Measurements from ENCODE around the gene CEP72.
"Not testable (repeated sequence)": the region's sequence is repeated elsewhere in the genome, so short reads cannot be mapped to it uniquely, and the experiment has no call there.

Gene CEP72

DNA sequence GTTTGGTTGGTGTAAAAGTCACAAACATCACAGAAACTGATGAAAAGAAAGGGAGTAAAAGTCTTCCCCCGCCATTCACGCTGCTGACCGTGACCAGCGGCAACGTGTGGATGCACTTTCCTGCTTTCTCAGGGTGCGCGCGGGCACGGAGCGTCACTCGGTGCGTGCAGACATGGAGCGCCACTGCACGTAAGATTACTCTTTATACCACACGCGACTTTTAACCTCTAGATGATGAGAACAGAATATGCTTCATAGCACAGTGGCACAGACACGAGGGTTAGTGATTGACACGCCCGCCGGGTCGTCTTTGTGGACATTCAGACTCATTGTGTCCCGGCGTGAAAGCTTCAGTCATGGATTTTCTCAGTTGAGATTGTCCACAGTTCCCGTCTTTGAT is 15.7 kb downstream of the CEP72 start:
- in situ Hi-C loops (cut with HindIII; ENCODE audit: low pct_unique_long_range_greater_than_20kb, low sequenced_read_pairs): no loop called here
- DNase-seq (ENCODE audit: low read depth in 1 of 2, low spot score in 1 of 2): no peak
- TF ChIP-seq JUND (IDR thresholded peaks at IDR 0.05; ENCODE audit: low read depth): no peak

DNA sequence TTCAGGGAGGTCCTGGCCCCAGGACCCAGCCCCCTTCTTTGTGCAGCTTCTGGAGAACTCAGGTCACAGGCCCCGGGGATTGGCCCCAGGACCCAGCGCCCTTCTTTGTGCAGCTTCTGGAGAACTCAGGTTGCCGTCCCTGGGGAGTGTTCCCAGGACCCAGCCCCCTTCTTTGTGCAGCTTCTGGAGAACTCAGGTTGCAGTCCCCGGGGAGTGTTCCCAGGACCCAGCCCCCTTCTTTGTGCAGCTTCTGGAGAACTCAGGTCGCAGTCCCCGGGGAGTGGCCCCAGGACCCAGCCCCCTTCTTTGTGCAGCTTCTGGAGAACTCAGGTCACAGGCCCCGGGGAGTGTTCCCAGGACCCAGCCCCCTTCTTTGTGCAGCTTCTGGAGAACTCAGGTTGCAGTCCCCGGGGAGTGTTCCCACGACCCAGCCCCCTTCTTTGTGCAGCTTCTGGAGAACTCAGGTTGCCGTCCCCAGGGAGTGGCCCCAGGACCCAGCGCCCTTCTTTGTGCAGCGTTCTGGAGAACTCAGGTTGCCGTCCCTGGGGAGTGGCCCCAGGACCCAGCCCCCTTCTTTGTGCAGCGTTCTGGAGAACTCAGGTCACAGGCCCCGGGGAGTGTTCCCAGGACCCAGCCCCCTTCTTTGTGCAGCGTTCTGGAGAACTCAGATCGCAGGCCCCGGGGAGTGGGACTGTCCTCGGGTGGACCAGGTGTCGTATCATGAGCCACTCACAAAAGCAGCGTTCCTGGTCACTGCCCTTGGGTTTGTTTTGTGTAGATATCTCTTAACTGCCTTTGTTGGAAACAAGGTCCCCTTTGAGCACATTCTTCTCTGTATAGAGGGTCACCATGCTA is 16.4 kb downstream of the CEP72 start:
- in situ Hi-C loops (cut with HindIII; ENCODE audit: low pct_unique_long_range_greater_than_20kb, low sequenced_read_pairs); DNase-seq (ENCODE audit: low read depth in 1 of 2, low spot score in 1 of 2): not testable (repeated sequence)

DNA sequence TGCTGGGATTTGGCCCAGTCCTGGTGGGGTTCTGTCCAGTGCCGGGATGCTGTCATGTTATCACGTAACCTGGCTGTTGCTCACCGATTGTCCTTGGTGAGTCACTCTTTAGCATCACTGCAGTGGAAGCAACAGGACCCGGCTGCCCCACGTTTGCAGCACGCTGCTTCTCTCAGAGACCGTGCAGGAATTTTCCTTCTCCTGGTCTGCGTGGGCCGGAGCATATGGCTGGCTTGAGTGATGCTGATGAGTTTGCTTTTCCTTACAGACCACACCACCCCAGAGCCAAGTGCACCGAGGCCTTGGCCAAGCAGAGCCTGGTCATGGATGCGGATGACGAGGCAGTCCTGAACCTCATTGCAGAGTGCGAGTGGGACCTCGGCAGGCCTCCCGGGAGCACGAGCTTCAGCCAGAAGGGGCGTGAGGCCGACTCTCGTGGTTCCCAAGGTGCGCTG is 21.4 kb downstream of the CEP72 start:
- no peak for TF ChIP-seq JUND (IDR thresholded peaks at IDR 0.05; ENCODE audit: low read depth)
- in situ Hi-C loops (cut with HindIII; ENCODE audit: low pct_unique_long_range_greater_than_20kb, low sequenced_read_pairs): no loop called here
- no peak for DNase-seq (ENCODE audit: low read depth in 1 of 2, low spot score in 1 of 2)

DNA sequence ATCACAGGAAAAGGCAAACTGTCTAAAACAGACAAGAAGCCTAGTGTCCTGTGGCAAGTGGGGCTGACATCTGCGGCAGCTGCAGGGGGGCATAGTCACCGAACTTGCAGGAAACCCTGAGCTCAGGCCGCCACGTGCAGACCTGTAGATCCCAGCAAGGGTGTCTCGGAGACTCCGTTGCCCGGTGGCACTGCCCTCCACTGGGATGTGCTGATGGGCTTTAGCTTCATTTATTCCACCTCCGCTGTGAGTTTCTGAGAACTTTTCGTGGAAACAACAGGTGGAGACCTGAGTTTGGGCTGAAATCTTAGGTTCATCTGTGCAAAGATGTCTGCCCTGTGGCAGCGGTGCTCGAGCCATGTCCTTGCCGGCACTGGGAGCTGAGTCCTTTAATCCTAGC is 22.1 kb downstream of the CEP72 start:
- no peak for TF ChIP-seq JUND (IDR thresholded peaks at IDR 0.05; ENCODE audit: low read depth)
- DNase-seq (ENCODE audit: low read depth in 1 of 2, low spot score in 1 of 2): no peak
- in situ Hi-C loops (cut with HindIII; ENCODE audit: low pct_unique_long_range_greater_than_20kb, low sequenced_read_pairs): no loop called here

DNA sequence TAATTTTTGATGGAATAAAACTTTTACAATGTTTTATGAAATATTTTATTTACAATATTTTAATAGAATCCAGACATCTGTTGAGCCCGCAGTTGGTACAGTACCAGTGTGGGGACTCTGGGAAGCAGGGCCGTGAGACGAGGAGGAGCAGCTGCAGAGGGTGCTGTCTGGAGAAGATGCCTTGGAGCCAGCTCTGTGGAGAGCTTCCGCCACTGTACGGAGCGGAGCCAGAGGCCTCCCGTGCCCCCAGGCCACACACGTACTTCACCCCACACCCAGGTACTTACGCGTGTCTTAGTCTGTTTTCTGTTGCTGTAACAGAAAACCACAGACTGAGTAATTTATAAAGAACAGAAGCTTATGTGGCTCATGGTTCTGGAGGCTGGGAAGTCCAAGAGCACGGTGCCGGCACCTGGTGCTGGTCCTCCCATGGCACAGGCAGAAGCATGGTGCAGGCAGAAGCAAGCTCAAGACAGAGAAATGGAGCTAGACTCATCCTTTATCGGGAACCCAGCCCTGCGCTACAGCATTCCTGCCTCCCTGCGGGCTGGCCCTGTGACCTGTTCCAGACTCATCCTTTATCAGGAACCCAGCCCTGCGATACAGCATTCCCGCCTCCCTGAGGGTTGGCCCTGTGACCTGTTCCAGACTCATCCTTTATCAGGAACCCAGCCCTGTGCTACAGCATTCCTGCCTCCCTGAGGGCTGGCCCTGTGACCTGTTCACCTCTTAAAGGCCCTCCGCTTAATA is 23.3 kb downstream of the CEP72 start:
- in situ Hi-C loops (cut with HindIII; ENCODE audit: low pct_unique_long_range_greater_than_20kb, low sequenced_read_pairs): no loop called here
- DNase-seq (ENCODE audit: low read depth in 1 of 2, low spot score in 1 of 2): no peak
- no peak for TF ChIP-seq JUND (IDR thresholded peaks at IDR 0.05; ENCODE audit: low read depth)

DNA sequence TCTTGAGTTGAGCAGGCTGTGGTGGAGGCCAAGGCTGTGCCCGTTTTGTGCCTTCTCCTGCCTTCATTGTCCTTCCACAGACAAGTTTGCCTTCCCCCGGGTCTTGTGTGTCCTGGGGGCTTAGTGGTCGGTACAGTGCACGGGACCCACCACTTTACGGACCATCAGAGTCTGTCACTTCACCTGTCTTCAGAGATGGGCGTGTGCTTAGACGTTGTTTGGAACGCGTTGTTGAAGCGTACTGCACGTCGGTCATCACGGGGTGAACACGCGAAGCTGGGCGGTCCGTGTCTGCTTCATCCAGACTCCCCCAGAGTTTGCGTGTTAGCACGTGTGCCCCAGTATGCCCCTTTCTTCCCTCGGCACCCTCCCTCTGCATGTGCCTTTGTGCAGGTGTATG is 24.8 kb downstream of the CEP72 start:
- TF ChIP-seq JUND (IDR thresholded peaks at IDR 0.05; ENCODE audit: low read depth): no peak
- no peak for DNase-seq (ENCODE audit: low read depth in 1 of 2, low spot score in 1 of 2)
- in situ Hi-C loops (cut with HindIII; ENCODE audit: low pct_unique_long_range_greater_than_20kb, low sequenced_read_pairs): no loop called here

DNA sequence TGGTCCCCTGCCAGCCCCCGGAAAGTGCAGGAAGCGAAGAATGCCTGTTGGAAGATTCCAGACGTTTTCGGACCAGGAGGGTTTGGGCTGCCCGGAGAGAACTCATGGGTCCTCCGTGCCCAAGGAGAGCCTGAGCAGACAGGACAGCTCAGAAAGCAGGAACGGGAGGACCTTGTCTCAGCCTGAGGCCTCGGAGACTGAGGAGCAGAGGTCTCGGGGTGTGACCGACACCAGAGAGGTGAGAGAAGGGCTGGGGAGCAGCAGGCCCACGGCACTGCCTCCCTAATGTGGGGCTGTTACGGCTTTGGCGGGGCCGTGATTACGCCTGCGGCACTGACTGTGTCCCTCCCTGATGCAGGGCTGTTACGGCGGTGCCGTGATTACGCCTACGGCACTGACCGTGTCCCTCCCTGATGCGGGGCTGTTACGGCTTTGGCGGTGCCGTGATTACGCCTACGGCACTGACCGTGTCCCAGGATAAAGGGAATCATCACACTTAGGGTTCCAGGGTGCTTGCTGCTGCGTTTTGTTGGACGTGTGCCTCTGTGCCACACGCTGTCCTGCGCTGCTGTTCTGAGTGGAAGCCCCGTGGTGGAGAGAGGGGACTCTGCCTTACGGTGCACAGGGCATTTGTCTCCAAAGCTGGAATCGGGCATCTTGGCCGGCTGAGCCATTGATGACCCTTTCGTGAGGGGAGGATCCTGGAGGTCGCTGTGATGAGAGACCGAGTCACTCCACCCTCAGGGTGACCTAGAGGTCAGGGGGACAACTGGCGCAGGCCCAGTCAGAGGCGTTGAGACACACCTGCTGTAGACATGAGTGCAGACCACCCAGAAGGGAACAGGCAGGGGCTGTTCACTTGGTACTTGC is 25.7 kb downstream of the CEP72 start:
- in situ Hi-C loops (cut with HindIII; ENCODE audit: low pct_unique_long_range_greater_than_20kb, low sequenced_read_pairs): no loop called here
- no peak for DNase-seq (ENCODE audit: low read depth in 1 of 2, low spot score in 1 of 2)
- no peak for TF ChIP-seq JUND (IDR thresholded peaks at IDR 0.05; ENCODE audit: low read depth)

DNA sequence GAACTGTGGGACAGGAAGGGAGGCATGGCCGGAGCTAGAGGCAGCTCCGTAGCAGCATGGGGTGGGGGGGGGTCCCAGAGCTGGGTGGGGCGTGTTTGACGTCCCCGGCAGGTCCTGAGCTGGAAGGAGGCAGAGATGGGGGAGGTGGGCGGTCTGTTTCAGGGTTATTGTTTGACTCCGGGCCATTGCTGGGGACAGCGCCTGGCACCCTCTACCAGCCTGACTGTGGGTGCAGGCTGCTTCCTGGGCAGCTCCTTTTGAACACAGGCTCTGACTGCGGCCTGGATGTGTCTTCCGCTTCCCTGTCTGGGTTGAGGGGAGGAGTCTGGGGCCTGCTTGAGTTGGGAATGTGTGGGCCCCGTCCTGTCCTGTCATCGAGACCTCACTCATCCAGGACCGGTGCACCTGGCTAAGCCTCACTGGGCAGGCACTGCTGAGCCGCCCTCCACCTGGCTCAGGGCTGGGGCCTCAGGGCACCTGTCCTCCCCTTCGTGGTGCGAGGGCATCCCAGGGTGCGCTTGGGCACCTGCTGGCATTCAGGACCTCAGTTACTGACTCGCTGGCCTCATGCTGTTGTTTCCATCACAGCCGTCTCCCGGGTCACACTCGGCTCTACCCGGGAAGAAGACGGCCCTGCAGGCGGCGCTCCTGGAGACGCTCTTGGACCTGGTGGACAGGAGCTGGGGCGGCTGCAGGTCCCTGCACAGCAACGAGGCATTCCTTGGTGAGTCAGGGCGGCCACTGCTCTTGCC is 26.5 kb downstream of the CEP72 start:
- DNase-seq (ENCODE audit: low read depth in 1 of 2, low spot score in 1 of 2): no peak
- in situ Hi-C loops (cut with HindIII; ENCODE audit: low pct_unique_long_range_greater_than_20kb, low sequenced_read_pairs): no loop called here
- no peak for TF ChIP-seq JUND (IDR thresholded peaks at IDR 0.05; ENCODE audit: low read depth)

DNA sequence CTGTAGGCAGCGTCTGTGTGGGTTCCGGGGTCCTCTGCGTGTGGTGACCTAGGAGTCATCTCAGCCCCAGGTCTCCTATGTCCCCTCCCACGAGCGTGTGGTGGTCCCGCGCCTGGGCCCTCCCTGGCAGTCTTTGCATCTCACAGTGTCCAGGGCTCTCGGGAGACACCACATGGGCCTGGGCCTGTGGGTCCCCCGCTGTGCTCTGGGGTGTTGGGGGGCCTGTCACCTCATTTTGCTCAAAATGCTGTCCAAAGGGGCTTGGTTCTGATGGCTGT is 27.1 kb downstream of the CEP72 start:
- in situ Hi-C loops (cut with HindIII; ENCODE audit: low pct_unique_long_range_greater_than_20kb, low sequenced_read_pairs): no loop called here
- no peak for DNase-seq (ENCODE audit: low read depth in 1 of 2, low spot score in 1 of 2)
- TF ChIP-seq JUND (IDR thresholded peaks at IDR 0.05; ENCODE audit: low read depth): no peak

DNA sequence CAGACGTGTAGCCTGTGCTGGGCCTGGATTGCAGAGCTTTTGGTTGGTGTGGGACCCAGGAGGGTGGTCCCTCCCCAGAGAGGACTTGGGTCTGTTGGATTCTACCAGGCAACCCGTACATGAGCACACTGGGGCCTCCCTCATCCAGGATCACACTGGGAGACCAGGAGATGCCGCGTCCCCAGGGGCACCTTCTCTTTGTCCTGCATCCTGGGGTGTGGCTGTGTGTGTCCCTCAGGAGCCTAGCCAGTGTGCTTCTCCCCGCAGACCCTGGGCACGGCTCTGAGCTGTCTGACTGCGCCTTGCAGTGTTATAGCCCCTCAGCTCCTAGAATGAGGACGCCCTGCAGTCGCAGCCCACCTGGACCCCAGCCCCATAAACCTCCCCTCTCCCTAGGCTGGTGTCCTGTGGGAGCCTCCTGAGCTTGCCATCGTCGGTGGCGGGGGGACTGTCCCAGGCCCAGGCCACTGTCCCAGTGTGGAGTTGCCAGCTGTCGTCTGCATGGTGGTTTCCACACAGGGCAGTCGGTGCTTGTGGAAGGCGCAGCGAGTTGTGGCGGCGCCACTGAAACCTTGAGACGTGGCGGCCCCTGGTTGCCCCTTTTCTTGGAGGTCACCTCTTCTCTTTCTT is 27.6 kb downstream of the CEP72 start:
- TF ChIP-seq JUND (IDR thresholded peaks at IDR 0.05; ENCODE audit: low read depth): no peak
- no peak for DNase-seq (ENCODE audit: low read depth in 1 of 2, low spot score in 1 of 2)
- in situ Hi-C loops (cut with HindIII; ENCODE audit: low pct_unique_long_range_greater_than_20kb, low sequenced_read_pairs): no loop called here

DNA sequence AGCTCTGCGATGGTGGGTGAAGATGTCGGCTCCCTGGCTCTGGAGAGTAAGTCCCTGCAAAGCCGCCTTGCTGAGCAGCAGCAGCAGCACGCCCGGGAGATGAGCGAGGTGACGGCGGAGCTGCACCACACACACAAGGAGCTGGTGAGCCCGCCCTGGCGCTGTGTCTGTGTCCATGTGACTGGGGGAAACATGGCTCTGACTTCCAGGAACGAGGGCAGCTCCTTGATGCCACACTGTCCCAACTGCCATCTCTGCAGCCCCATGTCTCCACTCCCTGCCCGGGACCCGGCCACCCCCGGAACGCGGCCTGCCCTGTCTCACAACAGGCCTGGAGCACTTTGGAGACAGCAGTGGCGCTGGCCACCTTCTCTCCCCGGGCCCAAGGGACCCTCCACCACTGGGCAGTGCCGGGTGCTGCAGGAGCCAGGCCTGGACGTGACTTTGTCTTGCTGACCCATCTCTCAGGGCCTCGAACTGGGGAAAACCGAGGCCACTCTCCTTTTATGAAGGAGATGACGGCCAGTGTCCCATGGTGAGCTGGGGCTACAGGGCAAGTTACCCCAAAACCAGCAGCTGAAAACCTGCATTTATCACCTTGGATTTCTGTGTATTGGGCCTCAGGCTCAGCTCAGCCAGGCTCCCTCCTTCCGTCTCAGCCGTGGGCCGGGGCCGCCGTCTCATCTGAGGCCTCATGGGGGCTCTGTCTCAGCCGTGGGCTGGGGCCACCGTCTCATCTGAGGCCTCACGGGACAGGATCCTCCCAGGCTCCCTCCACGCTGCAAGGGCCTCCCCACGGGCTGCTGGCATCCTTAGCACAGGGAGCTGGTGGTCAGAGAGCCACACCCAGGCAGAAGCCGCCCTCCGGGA is 28.6 kb downstream of the CEP72 start:
- no peak for TF ChIP-seq JUND (IDR thresholded peaks at IDR 0.05; ENCODE audit: low read depth)
- in situ Hi-C loops (cut with HindIII; ENCODE audit: low pct_unique_long_range_greater_than_20kb, low sequenced_read_pairs): no loop called here
- DNase-seq (ENCODE audit: low read depth in 1 of 2, low spot score in 1 of 2): no peak

Data from T47D (cell line).